Measurements from ENCODE around the gene THADA. TPM values are rescaled to one million over a fixed set of nuclear protein-coding genes. Genes with fewer than 3 reads are reported as not detected.

The THADA gene
- total and polyA plus RNA-seq, 8 donors, result 9.4 to 25.1 (median 18.2) TPM

DNA sequence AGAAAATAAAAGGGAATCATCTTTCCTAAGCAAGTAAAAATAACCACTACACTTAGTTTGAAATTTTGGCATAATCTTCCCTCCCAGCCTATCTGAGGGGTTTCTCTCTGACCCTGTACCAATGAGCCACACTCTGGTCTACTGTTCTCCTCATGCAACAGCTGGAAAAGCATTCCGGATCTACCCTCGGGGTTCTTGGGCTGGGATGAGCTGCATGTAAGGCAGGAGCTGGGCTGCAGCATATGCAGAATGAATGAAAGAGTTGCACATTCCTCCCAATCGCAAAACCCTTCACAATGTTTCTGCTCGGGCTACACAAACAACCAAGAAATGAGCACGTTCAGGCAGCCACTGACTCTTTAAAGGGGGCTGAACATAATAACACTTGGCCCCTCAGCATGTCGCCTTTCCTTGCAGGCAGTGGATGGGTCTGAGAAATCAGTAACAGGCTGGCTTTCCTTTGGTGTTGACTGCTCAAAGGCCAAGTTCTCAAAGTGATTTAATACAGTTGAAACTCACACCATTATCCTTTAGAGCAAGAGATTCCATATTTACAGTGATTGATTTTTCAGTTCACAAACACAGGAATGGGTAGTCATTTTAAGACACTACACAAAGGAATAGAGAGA is 189.1 kb downstream of the THADA start:
- Histone ChIP-seq H3K27ac (no peak overlapping the region), H3K36me3 (no peaks in the 10 kb centered on the region), H3K4me1 (peaks cover 0 to 11% (median 0%) of the 10 kb centered on the region in 3 donors), H3K27me3 (no peaks in the 10 kb centered on the region), H3K4me3 (no peak overlapping the region), H3K9me3 (no peaks in the 10 kb centered on the region)
- intact Hi-C loops (cut with DNase I), result no loop called here
- FAIRE-seq (no peak), DNase-seq (no peak), ATAC-seq (no peak)
- TF ChIP-seq CTCF (IDR thresholded peaks at IDR 0.05), result no peak
- 89 to 93% methylated on average over 6 of the region's 6 CpGs for WGBS, 2 donors

DNA sequence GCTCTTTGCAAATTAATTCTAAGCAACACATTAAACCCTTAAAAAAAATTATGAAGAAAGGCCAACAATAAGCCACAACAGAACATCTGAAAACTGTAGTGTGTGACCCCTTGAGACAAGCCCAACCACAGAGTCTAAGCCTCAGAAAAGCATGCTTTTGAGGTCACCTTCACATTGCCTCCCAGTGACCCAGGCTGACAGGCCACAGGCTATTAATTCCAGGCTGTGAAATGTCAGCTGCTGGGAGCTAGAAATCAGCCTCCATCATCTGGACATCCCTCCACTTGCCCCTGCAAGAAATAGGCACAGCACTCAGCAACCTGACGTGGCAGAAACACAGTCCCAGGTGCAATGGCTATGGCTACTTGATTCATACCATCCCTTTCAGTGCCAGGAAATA is 190.0 kb downstream of the THADA start:
- no peak for TF ChIP-seq CTCF (IDR thresholded peaks at IDR 0.05)
- no peak overlapping the region for H3K4me3 ChIP-seq
- intact Hi-C loops (cut with DNase I), result no loop called here
- peaks cover 0 to 11% (median 0%) of the 10 kb centered on the region in 3 donors for H3K4me1 ChIP-seq
- no peaks in the 10 kb centered on the region for H3K36me3 ChIP-seq
- ATAC-seq (peak in 3 of 4 donors; percentile 18 to 56 (median 47)), FAIRE-seq (no peak), DNase-seq (no peak)
- no peak overlapping the region for H3K27ac ChIP-seq
- no peaks in the 10 kb centered on the region for H3K27me3 ChIP-seq
- WGBS, 2 donors, result 85 to 88% methylated on average over 1 of the region's 1 CpG
- no peaks in the 10 kb centered on the region for H3K9me3 ChIP-seq

- ATAC-seq (no peak), FAIRE-seq (no peak), DNase-seq (no peak)
- intact Hi-C loops (cut with DNase I), result no loop called here
- H3K27ac ChIP-seq, result no peak overlapping the region
- no peak overlapping the region for H3K4me3 ChIP-seq
- peaks cover 0 to 11% (median 0%) of the 10 kb centered on the region in 3 donors for H3K4me1 ChIP-seq
- H3K36me3 ChIP-seq, result no peaks in the 10 kb centered on the region
- H3K9me3 ChIP-seq, result no peaks in the 10 kb centered on the region
- H3K27me3 ChIP-seq, result no peaks in the 10 kb centered on the region
- 98 to 99% methylated on average over 4 of the region's 4 CpGs for WGBS, 2 donors
- TF ChIP-seq CTCF (IDR thresholded peaks at IDR 0.05), result no peak
Observed at GRCh38 chr2:43402452-43402937, 193.3 kb downstream of the THADA start.

- no peak overlapping the region for H3K27ac ChIP-seq
- no peak for ATAC-seq
Observed at GRCh38 chr2:43402002-43402401, 193.8 kb downstream of the THADA start.

More at GRCh38 chr2:43402002-43402401, 193.8 kb downstream of the THADA start:
- Histone ChIP-seq H3K4me3 (no peak overlapping the region), H3K36me3 (no peaks in the 10 kb centered on the region), H3K9me3 (no peaks in the 10 kb centered on the region), H3K27me3 (no peaks in the 10 kb centered on the region), H3K4me1 (peaks cover 0 to 11% (median 0%) of the 10 kb centered on the region in 3 donors)
- no peak for FAIRE-seq
- intact Hi-C loops (cut with DNase I), result no loop called here
- WGBS, 2 donors, result 79 to 96% methylated on average over 5 of the region's 5 CpGs
- DNase-seq, result no peak
- no peak for TF ChIP-seq CTCF (IDR thresholded peaks at IDR 0.05)

All from pancreas (tissue), 10 donors.